Measurements from ENCODE around the gene C10orf62. TPM values are rescaled to one million over a fixed set of nuclear protein-coding genes. Genes with fewer than 3 reads are reported as not detected.

The C10orf62 gene
- polyA plus RNA-seq, 3 donors, result not detected

DNA sequence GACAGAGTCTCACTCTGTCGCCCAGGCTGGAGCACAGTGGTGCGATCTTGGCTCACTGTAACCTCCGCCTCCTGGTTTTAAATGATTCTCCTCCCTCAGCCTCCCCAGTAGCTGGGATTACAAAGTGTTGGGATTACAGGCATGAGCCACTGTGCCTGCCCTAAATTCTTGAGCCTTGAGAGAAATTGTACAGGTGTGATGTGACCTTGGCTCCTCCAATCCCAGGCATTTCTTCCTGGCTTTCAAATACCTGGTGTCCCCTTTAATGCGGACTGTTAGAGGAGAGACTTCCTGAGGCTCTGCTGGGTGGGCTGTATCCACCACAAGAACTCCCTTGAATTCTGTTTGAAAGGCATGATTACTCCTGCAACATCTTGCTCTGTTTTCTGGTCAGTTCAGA, 28.8 kb downstream of the C10orf62 start:
- no peaks in the 10 kb centered on the region for H3K27me3 ChIP-seq (ENCODE audit: control insufficient read depth in 2 of 2, insufficient read depth in 2 of 2, low read length in 2 of 2)
- H3K27ac ChIP-seq (ENCODE audit: low read depth in 1 of 2, low read length in 2 of 2), result no peak overlapping the region
- no peaks in the 10 kb centered on the region for H3K4me1 ChIP-seq (ENCODE audit: control insufficient read depth in 1 of 2, insufficient read depth in 2 of 2, low read length in 2 of 2)
- H4K20me1 ChIP-seq (ENCODE audit: insufficient read depth, low read length), result no peaks in the 10 kb centered on the region
- Mint-ChIP-seq H3K4me3 (no peak overlapping the region), H3K4me1 (no peaks in the 10 kb centered on the region), H3K9me3 (peaks cover 0 to 1% (median 0%) of the 10 kb centered on the region in 7 donors), H3K36me3 (no peaks in the 10 kb centered on the region), H3K27me3 (ENCODE audit: low read depth in 3 of 3) (peaks cover 0 to 3% (median 2%) of the 10 kb centered on the region in 3 donors), H3K27ac (no peak overlapping the region)
- intact Hi-C loops (cut with micrococcal nuclease), result no loop called here
- H3K4me3 ChIP-seq (replicated peaks in 1 of 3; ENCODE audit: low read depth in 2 of 3, low read length in 3 of 3), result no peak overlapping the region
- H3K9me3 ChIP-seq (replicated peaks in 1 of 2; ENCODE audit: control insufficient read depth in 1 of 2, insufficient read depth in 1 of 2, low read length in 2 of 2), result no peaks in the 10 kb centered on the region
- no peak overlapping the region for H3K9ac ChIP-seq (ENCODE audit: insufficient read depth, low read length, poor library complexity, severe bottlenecking)
- DNase-seq, result no peak
- no peaks in the 10 kb centered on the region for H3K36me3 ChIP-seq (replicated peaks in 1 of 2; ENCODE audit: control insufficient read depth in 1 of 2, insufficient read depth in 2 of 2, low read length in 2 of 2)
- TF ChIP-seq, protein P1, sequence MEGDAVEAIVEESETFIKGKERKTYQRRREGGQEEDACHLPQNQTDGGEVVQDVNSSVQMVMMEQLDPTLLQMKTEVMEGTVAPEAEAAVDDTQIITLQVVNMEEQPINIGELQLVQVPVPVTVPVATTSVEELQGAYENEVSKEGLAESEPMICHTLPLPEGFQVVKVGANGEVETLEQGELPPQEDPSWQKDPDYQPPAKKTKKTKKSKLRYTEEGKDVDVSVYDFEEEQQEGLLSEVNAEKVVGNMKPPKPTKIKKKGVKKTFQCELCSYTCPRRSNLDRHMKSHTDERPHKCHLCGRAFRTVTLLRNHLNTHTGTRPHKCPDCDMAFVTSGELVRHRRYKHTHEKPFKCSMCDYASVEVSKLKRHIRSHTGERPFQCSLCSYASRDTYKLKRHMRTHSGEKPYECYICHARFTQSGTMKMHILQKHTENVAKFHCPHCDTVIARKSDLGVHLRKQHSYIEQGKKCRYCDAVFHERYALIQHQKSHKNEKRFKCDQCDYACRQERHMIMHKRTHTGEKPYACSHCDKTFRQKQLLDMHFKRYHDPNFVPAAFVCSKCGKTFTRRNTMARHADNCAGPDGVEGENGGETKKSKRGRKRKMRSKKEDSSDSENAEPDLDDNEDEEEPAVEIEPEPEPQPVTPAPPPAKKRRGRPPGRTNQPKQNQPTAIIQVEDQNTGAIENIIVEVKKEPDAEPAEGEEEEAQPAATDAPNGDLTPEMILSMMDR (IDR thresholded peaks at IDR 0.05), result no peak
- no CpG with 5 or more reads among the region's 4 CpGs for WGBS (ENCODE audit: insufficient coverage)
- H3K4me2 ChIP-seq (replicated peaks; ENCODE audit: extremely low read depth, low read length, poor library complexity, severe bottlenecking), result no peak overlapping the region
- H3K79me2 ChIP-seq (ENCODE audit: insufficient read depth, low read length), result no peaks in the 10 kb centered on the region
- H2AFZ ChIP-seq (ENCODE audit: insufficient read depth, low read depth, low read length, poor library complexity, severe bottlenecking), result no peak overlapping the region

DNA sequence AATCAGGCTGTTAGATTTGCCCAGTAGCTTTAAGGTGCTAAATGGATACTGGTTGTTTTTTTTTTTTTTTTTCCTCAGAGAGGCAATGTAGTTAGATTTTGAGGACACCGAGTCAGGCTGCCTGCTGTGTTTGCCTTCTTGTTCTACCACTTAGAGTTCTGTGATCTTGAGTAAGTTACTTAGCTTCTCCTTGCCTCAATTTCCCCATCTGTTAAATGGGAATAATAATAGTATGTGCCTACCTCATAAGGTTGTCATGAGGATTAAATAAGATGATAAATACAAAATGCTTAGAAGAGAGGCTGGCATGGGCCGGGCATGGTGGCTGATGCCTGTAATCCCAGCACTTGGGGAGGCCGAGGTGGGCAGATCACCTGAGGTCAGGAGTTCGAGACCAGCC, 29.2 kb downstream of the C10orf62 start:
- Histone ChIP-seq H3K79me2 (ENCODE audit: insufficient read depth, low read length) (no peaks in the 10 kb centered on the region), H3K27ac (ENCODE audit: low read depth in 1 of 2, low read length in 2 of 2) (no peak overlapping the region), H3K9ac (ENCODE audit: insufficient read depth, low read length, poor library complexity, severe bottlenecking) (no peak overlapping the region), H3K36me3 (replicated peaks in 1 of 2; ENCODE audit: control insufficient read depth in 1 of 2, insufficient read depth in 2 of 2, low read length in 2 of 2) (no peaks in the 10 kb centered on the region), H3K4me1 (ENCODE audit: control insufficient read depth in 1 of 2, insufficient read depth in 2 of 2, low read length in 2 of 2) (no peaks in the 10 kb centered on the region), H4K20me1 (ENCODE audit: insufficient read depth, low read length) (no peaks in the 10 kb centered on the region), H3K9me3 (replicated peaks in 1 of 2; ENCODE audit: control insufficient read depth in 1 of 2, insufficient read depth in 1 of 2, low read length in 2 of 2) (no peaks in the 10 kb centered on the region), H2AFZ (ENCODE audit: insufficient read depth, low read depth, low read length, poor library complexity, severe bottlenecking) (no peak overlapping the region), H3K4me2 (replicated peaks; ENCODE audit: extremely low read depth, low read length, poor library complexity, severe bottlenecking) (no peak overlapping the region), H3K4me3 (replicated peaks in 1 of 3; ENCODE audit: low read depth in 2 of 3, low read length in 3 of 3) (no peak overlapping the region), H3K27me3 (ENCODE audit: control insufficient read depth in 2 of 2, insufficient read depth in 2 of 2, low read length in 2 of 2) (no peaks in the 10 kb centered on the region)
- Mint-ChIP-seq H3K27me3 (ENCODE audit: low read depth in 3 of 3) (peaks cover 0 to 3% (median 2%) of the 10 kb centered on the region in 3 donors), H3K9me3 (peaks cover 0 to 1% (median 0%) of the 10 kb centered on the region in 7 donors), H3K27ac (no peak overlapping the region), H3K4me3 (no peak overlapping the region), H3K36me3 (no peaks in the 10 kb centered on the region), H3K4me1 (no peaks in the 10 kb centered on the region)
- intact Hi-C loops (cut with micrococcal nuclease), result no loop called here
- no CpG with 5 or more reads among the region's 4 CpGs for WGBS (ENCODE audit: insufficient coverage)
- no peak for DNase-seq
- TF ChIP-seq, protein P1 (IDR thresholded peaks at IDR 0.05), result no peak
